Mammary epithelial cell (primary cell): Measurements from ENCODE around the gene FAM83C.

Experiments
- CTCF ChIP-seq, 2 donors: IDR thresholded peaks in 1 of 2; conservative IDR thresholded peaks in 1 of 2; 2 replicates each; pipeline ENCODE4 v1.5.1; 2011 to 2012; ENCODE audit warnings: inconsistent platforms in 2 of 2, low read length in 2 of 2, mild to moderate bottlenecking in 2 of 2, control low read depth in 1 of 2, low read depth in 1 of 2; ENCODE audit not compliant: insufficient read depth in 1 of 2; ENCODE audit errors: extremely low read depth in 1 of 2
- EZH2 ChIP-seq: IDR thresholded peaks from 2 replicates; pipeline ENCODE4 v1.6.1; 2012; ENCODE audit warnings: low read length, inconsistent platforms, borderline replicate concordance

GRCh38 chr20:35285806-35286076 is 6.5 kb downstream of the FAM83C start:
- TF ChIP-seq CTCF (conservative IDR thresholded peaks at IDR 0.05 in 1 of 2, IDR thresholded peaks at IDR 0.05 in 1 of 2; ENCODE audit: extremely low read depth in 1 of 2, insufficient read depth in 1 of 2, low read depth in 1 of 2, low read length in 2 of 2) (no peak), EZH2 (no peak)
